WI38 (cell line): ENCODE data around the gene CACNG5.

Experiments
- H3K4me3 ChIP-seq: 2 replicates; pipeline ENCODE4 v1.5.1; 2011; ENCODE audit warnings: low read depth, mild to moderate bottlenecking, control low read depth, low read length
- TF ChIP-seq, protein P1 (sequence below): IDR thresholded peaks from 2 replicates; pipeline ENCODE4 v1.5.1; 2012; ENCODE audit warnings: low read depth, mild to moderate bottlenecking, control low read depth, low read length

Gene CACNG5

DNA sequence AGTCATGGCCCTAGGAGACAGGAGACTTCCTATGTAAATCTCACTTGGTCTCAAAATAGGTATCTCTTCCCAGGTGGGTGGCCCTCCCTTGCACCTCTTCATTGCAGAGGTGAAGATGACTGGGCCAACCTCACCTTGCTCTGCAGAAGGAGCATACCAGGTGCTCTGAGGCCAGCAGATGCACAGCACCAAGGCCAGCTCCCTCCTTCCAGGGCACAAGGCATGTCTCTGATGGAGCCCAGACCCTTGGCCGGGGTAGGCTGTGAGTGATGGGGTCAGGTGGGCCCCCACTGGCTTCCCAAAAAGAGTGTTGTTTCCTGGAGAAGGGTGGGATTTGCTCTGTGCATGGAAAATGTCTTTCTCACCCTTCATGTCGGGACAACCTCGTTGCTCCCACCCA is 12.8 kb downstream of the CACNG5 start:
- TF ChIP-seq, protein P1, sequence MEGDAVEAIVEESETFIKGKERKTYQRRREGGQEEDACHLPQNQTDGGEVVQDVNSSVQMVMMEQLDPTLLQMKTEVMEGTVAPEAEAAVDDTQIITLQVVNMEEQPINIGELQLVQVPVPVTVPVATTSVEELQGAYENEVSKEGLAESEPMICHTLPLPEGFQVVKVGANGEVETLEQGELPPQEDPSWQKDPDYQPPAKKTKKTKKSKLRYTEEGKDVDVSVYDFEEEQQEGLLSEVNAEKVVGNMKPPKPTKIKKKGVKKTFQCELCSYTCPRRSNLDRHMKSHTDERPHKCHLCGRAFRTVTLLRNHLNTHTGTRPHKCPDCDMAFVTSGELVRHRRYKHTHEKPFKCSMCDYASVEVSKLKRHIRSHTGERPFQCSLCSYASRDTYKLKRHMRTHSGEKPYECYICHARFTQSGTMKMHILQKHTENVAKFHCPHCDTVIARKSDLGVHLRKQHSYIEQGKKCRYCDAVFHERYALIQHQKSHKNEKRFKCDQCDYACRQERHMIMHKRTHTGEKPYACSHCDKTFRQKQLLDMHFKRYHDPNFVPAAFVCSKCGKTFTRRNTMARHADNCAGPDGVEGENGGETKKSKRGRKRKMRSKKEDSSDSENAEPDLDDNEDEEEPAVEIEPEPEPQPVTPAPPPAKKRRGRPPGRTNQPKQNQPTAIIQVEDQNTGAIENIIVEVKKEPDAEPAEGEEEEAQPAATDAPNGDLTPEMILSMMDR: no peak
- H3K4me3 ChIP-seq: no peak overlapping the region

DNA sequence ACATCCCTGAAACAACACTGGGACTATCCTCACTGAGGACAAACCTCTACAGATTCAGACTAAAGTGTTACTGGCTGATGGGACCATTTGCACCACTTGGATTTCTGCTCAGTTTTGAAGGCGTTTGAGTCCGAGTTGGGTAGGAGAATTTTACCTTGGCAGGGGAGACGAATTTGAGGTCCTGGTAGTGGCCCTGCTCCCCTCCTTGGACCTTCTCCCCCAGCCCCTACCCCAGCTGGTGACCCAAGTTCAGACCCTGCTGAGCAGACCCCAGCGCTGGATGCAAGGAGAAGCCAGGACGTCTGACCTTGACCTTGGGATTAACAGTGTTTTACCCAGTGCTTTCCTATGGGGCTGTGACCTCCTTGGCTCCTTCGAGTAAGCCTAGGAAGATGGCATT is 13.6 kb downstream of the CACNG5 start:
- no peak overlapping the region for H3K4me3 ChIP-seq
- TF ChIP-seq, protein P1: no peak

DNA sequence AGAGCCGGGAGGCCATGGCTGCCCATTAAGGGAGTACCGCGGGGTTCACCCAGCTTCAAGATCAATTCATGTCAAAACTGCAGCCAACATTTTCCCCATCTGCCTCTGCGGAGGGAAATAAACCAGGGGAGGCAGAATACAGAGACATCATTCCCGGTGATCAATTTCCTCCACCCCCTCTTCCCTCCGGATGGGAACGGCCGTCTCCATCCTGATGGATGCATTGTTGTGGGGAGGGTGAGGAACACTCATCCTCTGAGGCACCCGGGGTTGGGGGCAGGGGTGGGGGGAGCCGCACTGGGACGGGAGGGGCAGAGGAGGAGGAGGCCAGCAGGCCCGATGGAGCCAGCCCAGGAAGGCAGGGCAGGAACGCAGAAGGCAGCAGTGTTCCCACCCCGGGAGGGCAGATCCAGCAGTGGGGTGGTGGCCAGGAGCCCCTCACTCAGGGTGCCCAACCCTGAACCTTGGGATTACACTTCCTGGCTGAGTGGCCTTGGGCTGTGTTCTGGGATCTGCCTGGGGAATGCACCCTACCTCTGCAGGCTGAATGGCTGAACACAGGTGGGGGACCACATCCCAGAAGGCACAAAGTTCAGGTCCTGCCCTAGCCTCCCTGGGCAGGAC is 14.2 kb downstream of the CACNG5 start:
- no peak overlapping the region for H3K4me3 ChIP-seq
- TF ChIP-seq, protein P1: no peak

DNA sequence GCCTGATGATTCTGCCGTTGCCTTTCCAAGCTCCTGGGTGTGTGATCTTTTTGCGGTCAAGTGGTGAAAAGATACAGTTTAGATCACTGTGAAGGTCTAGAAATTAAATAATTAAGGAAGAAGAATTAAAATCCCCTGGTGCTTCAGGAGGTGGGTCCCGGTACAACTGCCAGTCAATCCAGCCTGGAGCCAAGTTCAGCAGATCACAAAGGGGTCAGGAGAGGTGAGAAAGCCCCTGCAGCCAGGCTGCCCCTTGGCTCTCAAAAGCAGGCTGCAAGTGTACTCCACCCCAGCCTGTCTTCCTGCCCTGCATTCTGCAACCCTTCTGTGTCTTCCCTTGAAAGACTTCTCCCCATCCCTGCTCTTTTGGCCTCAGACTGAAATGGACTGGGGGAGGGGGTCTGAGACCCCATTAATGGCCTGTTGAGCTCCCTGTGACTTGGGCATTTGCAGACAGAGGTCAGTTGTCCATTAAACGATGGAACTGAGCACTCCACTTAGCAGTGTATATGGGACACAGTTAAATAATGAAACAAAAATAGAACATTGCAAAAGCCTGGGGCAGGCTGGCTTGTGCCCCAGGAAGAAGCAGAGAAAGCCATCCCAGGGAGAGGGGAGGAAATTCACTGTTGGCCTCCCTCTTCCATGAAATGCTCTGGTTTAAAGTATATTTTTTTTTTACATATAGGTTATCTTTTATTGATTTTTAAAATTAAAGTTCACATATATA is 15.1 kb downstream of the CACNG5 start:
- TF ChIP-seq, protein P1: no peak
- no peak overlapping the region for H3K4me3 ChIP-seq

DNA sequence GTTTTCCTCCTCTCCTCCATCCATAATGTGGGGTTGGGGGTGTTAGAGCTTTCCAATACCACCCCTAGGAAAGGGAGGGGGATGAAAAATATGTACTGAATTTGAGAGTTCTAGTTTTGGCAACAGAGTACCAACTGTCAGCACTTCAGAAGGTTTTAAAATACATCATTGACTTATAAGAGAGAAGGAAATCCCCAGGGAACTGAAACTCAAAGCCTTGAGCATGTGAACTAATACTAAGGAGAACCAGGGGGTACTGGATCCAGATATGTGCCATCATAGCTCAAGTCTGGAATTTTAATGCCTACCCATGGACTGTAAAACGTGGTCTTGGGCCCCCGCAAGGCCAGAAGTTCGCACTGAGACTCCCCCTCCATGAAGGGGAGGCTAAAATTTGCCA is 15.8 kb downstream of the CACNG5 start:
- TF ChIP-seq, protein P1: no peak
- no peak overlapping the region for H3K4me3 ChIP-seq

DNA sequence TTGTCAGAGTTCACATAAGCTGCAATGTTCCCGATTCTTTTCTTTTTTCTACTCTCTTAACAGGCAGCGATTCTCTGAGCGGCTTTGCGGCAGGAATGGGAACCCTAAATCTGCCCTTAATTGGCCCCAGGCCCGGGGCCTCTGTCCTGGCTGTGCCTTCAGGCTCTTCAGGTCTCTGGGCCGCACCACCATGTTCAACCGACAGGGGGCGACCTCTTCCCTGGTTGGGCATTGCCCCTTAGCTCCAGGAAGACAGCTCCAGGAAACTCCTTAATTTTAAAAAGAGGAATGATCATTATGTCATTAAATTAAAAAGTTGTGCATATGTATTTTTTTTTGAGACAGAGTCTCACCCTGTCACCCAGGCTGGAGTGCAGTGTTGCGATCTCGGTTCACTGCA is 20.3 kb downstream of the CACNG5 start:
- TF ChIP-seq, protein P1: 0 out of 2 replicates have a peak, but pooled peaks have one; percentile 30
- no peak overlapping the region for H3K4me3 ChIP-seq
